T-helper 1 cell treated with Interleukin-12 subunit alpha and Interleukin-12 subunit beta and Interleukin-4 antibody, amounts not matched to agents 30 ng/mL and 1 ng/mL, for 36 hours (primary cell): ENCODE measurements around the gene CTSE. TPM values are rescaled to one million over a fixed set of nuclear protein-coding genes. Genes with fewer than 3 reads are reported as not detected.

ENCODE experiments used
- intact Hi-C: fragments of 100-400 bp; cut with micrococcal nuclease; formaldehyde crosslinking; loops from one replicate; pipeline ENCODE4 v1.15.1; 2024
- total RNA-seq: library from RNA; stranded (reverse); gene quantifications from 2 replicates; pipeline ENCODE4 v1.2.3, GENCODE V29; 2022

Gene CTSE
- total RNA-seq, 1 donor from 2014 or later = not detected

DNA sequence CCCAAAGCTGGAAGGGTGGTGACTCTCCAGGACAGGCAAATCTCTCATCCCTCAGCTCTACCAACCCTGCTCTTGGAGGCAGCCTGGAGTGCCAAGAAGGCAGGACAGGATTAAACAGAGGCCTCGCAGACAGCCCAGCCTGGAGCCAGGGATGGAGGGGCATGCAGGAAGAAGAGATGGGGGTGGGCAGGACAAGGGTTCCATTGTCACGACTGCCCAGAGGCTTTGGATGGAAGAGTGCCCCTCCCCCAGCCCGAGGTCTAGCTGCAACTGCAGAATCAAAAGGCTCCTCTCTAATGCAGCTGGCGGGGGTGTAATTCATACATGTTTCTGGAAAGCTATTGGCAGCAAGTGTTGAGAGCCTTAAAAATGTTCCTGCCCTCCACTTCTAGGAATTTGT lies 29.3 kb downstream of the CTSE start:
- intact Hi-C loops = no loop called here

DNA sequence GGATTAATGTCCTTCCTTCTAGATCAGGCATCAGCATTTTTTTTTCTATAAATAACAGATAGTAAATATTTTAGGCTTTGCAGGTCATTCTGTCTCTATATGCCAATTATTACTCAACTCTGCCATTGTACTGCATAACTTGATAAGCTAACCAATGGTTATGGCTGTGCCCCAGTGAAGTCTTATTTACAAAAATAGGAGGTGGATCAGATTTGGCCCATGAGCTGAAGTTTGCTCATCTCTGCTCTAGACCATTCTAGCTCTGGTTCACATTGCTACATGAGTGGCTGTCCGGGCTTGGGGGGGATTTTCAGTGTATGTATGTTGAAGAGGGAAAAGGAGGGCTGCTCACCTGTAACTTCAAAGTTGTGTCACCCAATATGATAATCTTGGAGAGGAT lies 30.6 kb downstream of the CTSE start:
- intact Hi-C loops = no loop called here

DNA sequence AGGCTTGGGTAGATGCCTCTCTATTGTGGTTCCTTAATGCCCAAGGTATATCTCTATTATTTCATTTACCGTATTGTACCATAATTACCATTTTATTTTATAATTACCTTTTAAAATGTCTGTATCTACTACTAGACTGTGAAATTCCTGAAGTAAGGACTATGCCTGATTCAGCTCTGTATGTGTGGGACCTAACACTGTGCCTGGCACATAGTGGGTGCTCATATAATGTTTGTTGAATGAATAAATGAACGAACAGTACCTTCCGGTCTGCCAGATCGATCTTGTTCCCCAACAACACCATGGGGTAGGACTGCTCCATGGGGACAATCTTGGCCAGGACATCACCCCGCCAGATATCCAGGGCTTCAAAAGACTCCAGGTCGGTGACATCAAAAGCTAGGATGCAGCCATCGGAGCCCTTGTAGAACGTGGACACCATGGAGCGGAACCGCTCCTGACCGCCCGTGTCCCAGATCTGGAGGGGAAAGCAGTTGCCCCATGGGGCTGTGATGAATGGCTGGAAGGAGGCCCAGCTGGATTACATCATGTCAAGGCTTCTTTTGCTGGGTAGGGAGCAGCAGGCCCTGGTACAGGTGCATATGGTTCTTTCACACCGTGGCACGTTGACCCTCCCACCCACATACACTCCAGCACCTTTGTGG lies 31.3 kb downstream of the CTSE start:
- intact Hi-C loops = no loop called here

DNA sequence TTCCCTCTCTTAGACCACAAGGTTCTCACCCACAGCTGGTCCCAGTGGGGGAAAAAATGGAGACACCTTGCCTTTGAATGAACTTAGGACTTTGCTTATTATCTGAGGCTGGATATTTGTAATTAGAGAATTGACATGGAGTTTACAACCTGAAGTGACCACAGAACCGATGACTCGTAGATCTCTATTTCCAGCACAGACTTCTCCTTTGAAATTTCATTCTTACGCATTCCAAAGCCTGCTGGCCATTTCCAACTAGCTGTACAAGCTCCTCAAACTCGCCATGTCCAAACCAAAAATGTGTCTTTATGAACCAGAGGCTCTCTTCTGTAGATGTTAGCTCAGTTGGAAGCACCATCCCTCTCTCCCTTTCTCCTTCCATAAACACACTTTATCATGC lies 32.5 kb downstream of the CTSE start:
- intact Hi-C loops = no loop called here

DNA sequence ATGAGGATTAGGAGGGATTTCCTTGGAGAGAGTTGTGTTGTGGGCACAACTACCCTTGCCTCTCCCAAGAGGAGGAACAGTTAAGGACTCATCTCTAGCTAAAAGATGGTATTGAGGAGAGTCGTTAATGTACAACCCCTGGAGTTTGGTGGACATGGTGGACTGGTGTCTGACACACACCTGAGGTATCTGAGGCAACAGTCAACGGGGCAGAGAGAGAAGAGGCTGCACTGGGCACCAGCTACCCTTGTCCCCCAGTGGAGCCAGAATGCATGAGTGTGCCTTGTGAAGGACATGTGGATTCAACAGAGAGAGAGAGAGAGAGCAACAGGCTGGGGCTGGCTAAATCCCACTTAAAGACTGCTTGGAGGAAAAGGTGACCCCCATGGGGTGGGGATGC lies 33.5 kb downstream of the CTSE start:
- intact Hi-C loops = no loop called here

DNA sequence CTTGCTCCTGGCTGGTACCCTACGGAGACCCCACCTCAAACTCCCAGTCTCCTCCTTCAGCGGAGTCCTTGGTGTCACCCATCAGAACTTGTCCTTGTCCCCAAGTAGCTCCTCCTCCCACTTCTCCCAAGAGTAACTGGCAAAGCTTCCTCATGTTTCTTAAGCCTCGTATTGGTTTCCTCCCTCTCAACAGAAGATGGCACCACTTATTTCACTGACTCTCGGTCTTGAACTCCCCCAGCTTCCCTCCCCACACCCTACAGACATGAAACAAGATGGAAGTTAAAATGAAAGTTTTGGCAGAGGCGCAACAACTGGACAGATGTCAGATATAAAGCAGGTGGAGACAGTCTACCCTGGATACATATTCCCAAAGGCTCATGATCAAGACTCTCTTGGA lies 33.9 kb downstream of the CTSE start:
- intact Hi-C loops = no loop called here

DNA sequence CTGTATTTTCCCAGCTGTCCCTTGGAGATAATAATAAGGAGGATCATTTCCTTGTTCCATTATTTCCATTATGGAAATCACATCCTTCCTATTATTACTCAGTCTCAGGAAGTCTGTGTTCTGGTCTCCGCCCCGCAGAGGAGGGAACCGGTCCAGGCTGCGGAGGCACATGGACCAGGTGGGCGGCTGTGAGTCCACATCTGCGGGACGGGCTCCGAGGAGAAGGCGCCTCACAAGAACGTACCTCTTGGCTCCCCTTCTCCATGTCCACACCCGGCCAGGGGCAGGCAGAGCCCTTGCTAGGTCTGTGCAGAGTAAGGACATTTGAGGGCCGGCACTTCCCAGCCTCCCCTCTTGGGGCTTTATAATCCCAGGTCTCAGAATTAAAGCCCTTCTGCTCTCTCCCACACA lies 35.1 kb downstream of the CTSE start:
- intact Hi-C loops = no loop called here

DNA sequence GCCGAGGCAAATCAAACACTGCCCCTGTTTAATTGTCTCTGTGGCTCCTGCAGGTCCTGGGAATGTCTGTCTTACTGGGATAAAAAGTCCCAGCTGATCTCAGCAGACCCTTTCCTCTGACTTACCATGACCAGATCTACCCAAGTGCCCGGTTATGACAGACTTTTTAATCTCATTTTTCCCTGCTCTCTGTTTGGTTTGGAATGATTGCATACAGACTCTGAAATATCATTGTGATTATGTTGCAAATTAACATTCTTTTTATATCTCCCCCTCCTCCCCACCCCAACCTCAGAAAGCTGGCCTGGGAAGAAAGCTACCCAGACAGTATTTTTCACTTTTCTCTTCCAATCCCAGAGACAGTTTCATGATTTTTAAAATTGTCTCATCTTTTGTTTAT lies 36.8 kb downstream of the CTSE start:
- intact Hi-C loops = no loop called here

DNA sequence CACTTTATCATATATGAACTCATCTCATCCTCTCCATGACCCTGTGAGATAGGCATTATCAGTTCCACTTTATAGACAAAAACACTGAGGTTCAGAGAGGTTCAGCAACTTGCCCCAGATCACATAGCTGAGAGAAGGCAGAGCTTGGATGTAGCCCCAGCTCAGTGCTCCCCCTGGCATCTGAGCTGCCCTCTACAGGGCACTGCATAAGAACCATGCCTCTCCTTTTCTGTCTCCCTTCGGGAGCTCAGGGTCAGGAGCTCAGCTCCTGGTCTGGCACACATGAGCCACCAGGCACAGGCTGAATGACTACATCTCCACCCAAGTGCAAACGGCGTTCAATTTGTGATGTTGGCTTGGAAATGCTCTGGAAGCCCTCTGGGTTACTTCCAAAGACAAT lies 37.4 kb downstream of the CTSE start:
- intact Hi-C loops = no loop called here

DNA sequence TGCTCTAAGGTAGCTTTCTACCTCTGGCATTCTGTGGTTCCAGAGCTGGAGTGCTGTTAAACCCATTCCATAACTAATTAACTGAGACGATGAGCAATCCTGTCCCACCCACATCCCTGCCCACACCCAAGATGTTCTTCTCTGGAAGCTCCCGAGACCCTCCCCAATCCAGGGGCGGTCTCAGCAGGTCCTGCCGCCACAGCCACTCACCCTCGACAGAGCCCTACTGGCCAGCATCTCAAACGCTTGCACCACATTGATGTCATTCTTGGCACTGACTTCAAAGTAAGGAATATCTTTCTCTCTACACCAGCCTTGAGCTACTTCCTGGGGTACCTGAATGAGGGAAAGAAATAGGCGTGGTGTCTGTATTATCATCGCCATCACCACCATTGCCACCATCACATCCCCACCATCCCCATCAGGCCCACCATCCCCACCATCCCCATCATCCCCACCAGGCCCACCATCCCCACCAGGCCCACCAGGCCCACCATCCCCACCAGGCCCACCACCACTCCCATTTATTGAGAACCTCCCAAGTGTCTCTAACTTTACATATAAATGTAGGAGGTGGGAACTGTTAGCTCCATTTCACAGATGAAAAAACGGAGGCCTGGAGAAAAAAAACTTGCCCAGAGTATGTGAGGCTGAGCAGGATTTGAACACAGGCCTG lies 38.2 kb downstream of the CTSE start:
- intact Hi-C loops = no loop called here

DNA sequence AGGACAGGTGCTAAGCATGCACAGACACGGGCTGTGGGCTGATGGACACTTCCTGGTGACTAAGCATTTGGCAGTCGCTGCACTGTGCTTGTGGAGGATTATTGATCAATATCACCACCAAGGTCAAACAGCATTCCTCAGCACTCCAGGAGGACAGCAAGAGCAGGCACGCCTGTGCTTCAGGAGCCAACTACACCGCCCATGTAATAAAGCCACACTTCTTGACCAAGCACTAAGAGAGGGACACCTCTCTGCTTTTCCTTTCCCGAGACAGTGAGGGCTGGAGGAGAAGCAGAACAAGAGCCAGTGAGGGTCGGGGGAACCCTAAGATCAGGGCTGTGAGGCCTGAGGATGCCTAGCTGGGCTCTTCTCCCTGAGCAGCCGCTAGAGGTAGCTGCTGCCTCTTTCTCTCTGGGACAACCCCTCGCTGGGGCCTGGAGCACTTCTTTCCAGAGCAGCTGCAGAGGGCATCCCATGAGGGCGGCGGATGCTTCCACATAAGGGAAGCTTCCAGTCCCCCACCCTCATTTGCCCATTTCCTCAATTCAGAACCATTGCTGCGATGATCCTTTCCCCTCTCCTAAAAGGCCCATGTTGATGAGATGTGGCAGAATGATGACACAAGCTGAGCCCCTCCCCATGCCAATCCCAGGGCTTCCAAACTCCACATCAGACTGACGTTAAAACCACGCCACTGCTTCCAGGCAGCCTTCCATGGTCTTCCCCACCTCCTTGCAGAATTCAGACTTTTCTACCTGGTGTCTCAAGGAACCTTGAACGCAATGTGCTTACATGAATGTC lies 39.6 kb downstream of the CTSE start:
- intact Hi-C loops = loop anchor here (1.0 to 5.0 kb wide), 2 partner anchors 48 to 122 kb away; no protein-coding TSS in a partner anchor

DNA sequence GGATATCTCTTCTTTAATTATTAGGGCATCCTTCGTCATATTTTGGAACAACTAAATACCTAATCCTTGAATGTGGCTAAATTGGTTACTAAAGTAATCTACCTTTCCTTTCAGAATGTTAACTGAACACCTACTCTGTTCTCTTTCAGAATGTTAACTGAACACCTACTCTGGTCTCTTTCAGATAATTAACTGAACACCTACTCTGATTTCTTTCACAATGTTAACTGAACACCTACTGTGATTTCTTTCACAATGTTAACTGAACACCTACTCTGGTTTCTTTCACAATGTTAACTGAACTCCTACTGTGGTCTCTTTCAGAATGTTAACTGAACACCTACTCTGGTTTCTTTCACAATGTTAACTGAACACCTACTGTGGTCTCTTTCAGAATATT lies 42.4 kb downstream of the CTSE start:
- intact Hi-C loops = loop anchor here (5.0 kb wide), 1 partner anchor 51 kb away; no protein-coding TSS in a partner anchor

DNA sequence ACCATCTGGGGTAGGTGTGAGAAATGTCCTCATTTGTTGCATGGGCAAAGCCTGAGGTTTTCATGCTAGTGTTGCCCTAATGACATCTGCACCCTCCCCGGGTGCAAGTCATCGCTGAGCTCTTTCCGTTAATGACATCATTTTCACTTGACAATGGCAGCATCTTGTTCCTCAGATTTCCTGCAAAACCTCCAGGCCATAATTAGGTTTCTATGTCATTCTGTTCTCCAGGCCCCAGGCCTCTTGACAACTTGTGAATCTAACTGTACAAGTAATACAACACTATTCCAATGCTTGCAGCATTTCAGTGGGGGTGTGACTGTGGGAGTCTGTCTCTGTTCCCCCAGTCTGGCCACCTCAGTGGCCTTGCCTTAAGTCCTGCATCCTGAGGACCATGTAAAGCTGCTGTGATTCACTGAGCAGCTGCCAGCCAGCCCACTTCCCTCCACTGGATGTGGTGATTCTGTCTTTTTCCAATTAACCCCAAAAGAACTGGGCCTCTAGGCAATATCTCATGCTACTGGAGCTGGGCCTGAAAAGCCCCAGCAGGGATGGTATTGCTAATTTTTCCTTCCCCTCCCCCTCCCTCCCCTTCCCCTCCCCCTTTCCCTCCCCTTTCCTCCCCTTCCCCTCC lies 43.3 kb downstream of the CTSE start:
- intact Hi-C loops = loop anchor here (5.0 kb wide), 1 partner anchor 52 kb away; no protein-coding TSS in a partner anchor

DNA sequence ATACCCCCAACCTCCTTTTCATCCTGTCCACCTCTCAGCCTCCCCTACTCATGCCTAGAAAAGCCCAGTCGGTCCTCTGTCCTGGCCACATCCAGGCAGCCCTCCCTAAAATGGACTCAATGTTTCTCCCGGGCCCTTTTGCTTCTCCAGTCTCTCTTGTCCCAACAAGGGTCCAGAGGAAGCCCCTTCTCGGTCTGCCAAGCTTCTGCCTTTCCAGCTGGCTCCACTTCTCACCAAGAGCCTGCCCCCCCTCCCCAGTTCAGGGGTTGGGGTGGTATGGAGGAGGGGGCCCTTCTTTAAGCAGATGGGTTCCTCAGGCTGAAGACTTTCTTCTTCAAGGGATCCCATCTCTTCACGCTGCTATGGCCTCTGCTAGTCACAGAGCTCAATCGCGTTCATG lies 44.4 kb downstream of the CTSE start:
- intact Hi-C loops = loop anchor here (5.0 kb wide), 1 partner anchor 267 kb away; no protein-coding TSS in a partner anchor

DNA sequence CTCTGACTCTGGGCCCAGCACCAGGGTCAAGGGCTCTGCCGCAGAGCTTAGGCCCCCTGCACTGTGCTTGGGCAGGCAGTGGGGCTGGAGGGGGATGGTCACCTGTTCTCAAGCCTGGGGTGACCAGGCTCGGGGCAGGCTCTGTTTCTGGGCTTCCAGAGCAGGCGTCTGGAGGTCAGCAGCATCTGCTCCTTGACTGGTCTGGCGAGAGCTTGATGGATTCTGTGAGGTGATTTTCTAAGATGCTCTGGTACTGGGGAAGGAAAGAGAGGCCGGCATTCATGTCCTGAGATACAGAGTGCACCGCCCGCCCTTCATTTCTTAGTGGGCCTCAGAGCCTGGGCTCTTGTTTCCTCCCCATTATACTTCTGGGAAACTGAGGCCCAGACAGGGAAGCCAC lies 45.0 kb downstream of the CTSE start:
- intact Hi-C loops = loop anchor here (5.0 kb wide), 1 partner anchor 266 kb away; no protein-coding TSS in a partner anchor

DNA sequence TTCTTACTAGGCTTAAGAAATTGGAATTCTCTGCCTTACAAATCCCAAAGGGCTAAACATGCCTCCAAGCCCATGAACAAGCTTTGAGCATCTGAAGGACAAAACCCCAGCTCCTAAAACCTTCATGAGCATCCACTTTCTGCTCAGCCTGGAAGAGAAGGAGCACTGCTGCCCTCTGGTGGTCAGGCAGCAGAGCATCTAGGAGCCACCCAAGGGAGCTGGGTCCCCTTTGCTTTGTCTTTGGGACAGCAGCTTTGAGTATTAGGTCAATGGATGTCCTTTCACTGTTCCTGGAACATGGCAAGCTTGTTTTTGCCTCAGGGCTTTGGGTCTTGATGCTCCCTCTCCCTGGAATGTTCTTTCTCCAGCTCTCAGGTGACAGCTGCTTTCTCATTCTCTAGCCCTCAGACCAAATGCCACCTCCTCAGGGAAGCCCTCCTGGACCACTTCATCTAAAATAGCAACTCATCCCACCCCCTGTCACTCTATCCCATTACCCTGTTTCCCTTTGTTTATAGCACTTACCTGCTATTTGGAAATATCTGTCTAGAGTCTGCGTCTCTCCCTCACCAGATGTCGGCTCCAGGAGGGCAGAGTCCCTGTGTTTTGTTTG lies 46.2 kb downstream of the CTSE start:
- intact Hi-C loops = loop anchor here (1.0 to 5.0 kb wide), 6 partner anchors 58 to 318 kb away; partner anchors contain the start of gene PM20D1

DNA sequence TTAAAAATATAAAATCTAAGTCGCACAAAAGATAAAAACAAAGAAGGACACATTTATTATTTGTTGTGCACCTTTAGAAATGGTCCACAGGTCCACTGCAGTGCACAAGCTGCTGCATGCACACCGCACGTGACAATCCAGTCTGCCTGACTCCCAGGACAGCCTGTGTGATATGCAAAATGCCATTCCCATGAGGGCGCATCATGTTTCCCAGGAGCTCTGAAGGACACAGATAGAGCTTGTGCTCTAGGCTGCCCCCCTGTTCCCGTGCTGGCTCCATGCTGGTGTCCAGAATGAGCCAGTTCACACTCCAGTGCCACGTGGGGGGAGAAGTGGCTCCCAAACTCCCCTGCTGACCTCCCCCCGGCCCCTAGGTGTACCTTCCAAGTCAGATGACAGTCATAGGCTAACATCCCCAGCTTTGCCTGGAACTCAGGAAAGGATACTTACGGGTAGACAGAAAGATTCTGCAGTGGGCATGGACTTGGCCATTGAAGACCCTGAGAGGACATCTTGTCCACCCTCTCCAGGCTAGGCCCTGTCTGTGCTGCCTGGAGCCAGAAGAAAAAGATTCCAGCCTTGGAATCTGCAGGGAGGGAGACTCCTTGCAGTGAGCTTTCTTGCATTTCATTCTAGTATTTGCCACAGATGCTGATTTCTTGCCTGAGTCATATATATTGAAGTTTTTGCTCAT lies 46.8 kb downstream of the CTSE start:
- intact Hi-C loops = loop anchor here (1.0 to 5.0 kb wide), 6 partner anchors 58 to 318 kb away; partner anchors contain the start of gene PM20D1

DNA sequence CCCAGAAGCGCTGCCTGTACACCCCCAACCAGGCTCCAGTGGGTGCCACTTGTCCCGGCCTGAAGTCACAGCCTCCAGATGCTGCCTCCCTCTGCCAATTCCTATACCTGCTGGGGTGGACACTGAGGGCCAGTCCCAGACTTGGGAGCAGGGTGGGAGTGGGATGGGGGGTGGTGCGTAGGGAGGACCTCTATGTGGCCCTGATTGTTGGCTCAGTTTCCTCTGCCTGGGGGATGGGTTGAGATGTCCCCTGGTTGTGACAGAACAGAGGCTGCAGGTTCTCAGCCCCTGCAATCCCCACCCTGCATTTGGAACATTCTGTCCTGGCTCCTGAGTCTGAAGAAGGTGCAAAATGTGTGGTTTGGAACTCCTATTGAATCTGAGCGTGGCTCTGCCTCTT lies 47.7 kb downstream of the CTSE start:
- intact Hi-C loops = loop anchor here (2.0 to 5.0 kb wide), 2 partner anchors 131 to 264 kb away; no protein-coding TSS in a partner anchor

DNA sequence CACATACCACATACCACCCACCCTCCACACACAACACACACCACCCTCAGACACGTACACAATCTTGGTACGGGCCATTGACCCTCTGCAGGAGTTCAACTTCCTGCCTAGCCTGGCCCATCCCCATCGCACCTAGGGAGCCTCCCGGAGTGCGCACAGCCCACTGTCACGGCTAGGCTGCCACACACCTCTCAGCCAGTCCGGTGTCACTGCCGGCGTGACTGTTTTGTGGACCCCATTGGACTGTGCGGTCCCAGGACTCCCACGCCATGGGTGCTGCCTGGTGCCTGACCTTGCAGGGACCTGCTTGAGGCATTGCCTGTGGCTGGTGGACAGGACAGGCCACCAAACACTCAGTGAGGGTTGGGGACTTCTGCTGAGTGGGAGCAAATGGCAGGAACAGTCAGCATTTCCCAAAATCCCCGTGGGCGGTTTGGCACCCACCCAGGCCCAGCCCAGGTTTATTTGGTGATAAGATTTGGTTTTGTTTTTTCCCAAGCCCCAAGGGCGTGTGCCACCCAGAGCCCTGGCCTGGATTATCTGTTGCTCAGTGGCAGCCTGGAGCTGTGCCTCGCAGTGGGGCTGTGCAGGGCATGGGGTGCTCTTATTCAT lies 48.2 kb downstream of the CTSE start:
- intact Hi-C loops = loop anchor here (5.0 kb wide), 1 partner anchor 263 kb away; no protein-coding TSS in a partner anchor

DNA sequence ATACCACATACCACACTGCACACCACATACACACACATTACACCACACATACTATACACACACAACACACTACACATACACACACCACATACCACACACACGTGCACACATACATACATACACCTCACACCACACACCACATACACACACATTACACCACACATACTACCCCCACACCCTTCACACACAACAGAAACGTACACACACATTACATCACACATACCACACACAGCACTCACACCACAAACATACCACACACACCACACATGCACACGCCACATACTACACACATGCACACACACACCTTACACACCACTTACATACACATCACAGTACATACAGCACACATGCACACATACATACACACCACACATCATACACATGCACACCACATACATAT lies 49.0 kb downstream of the CTSE start:
- intact Hi-C loops = loop anchor here (5.0 kb wide), 1 partner anchor 262 kb away; no protein-coding TSS in a partner anchor
